Panc1 (cell line): Measurements from ENCODE around the gene PDZD2. TPM values are rescaled to one million over a fixed set of nuclear protein-coding genes. Genes with fewer than 3 reads are reported as not detected.

Source experiments
- ATAC-seq: fragments of 200-7000 bp; cut with Tn5 transposase; 2 replicates; pipeline ENCODE4 v1.9.1; 2020; ENCODE audit warnings: mild to moderate bottlenecking, moderate library complexity
- BruUV-seq: library from RNA; stranded (reverse); fragments of 400-500 nt; replicated peaks from 2 replicates; lab custom pipeline; 2021; lab: Mats Ljungman, UMichigan
- CTCF ChIA-PET: fragments of 300-600 bp; sonication (Branson Sonifier 250); formaldehyde crosslinking; loops from one replicate; lab custom pipeline; 2022; ENCODE audit warnings: antibody characterized with exemption; lab: Charles Lee
- POLR2A ChIA-PET: fragments of 300-600 bp; sonication (Branson Sonifier 250); formaldehyde crosslinking; loops from one replicate; lab custom pipeline; 2022; ENCODE audit warnings: antibody characterized with exemption; lab: Charles Lee
- DNase-seq: peaks from one replicate; pipeline ENCODE4 v3.0.0-alpha.2; 2010; ENCODE audit warnings: low read depth, low spot score
- H3K27ac ChIP-seq: 2 replicates; pipeline ENCODE4 v1.5.1; 2011; ENCODE audit warnings: mild to moderate bottlenecking, low read length, inconsistent platforms
- H3K27me3 ChIP-seq: fragments of 200-500 bp; sonication (Bioruptor generic); 2 replicates; pipeline ENCODE4 v1.6.0; 2014; ENCODE audit warnings: low read length, inconsistent platforms; ENCODE audit not compliant: control insufficient read depth, insufficient read depth
- H3K36me3 ChIP-seq: fragments of 200-500 bp; sonication (Bioruptor generic); 2 replicates; pipeline ENCODE4 v1.5.1; 2014; ENCODE audit warnings: inconsistent platforms, mild to moderate bottlenecking, low read length, moderate library complexity; ENCODE audit not compliant: control insufficient read depth, insufficient read depth
- H3K4me1 ChIP-seq: 2 replicates; pipeline ENCODE4 v1.5.1; 2011; ENCODE audit warnings: inconsistent platforms, mild to moderate bottlenecking, low read length, moderate library complexity; ENCODE audit not compliant: control insufficient read depth, insufficient read depth
- H3K4me3 ChIP-seq, 2 experiments: 2 replicates each; pipeline ENCODE4 v1.5.1; 2011 to 2012; ENCODE audit warnings: low read depth in 2 of 2, low read length in 2 of 2, mild to moderate bottlenecking in 2 of 2, inconsistent platforms in 1 of 2, moderate library complexity in 1 of 2
- H3K9me3 ChIP-seq: fragments of 200-500 bp; sonication (Bioruptor generic); 2 replicates; pipeline ENCODE4 v1.5.1; 2014; ENCODE audit warnings: low read depth, mild to moderate bottlenecking, inconsistent platforms, low read length, moderate library complexity; ENCODE audit not compliant: control insufficient read depth, insufficient read depth
- CTCF ChIP-seq: fragments of 450-650 bp; IDR thresholded peaks from 2 replicates; pipeline ENCODE4 v1.5.1; 2017; ENCODE audit warnings: mild to moderate bottlenecking
- POLR2AphosphoS5 ChIP-seq: IDR thresholded peaks from 2 replicates; pipeline ENCODE4 v1.6.1; 2012; ENCODE audit warnings: mild to moderate bottlenecking, low read depth, low read length, moderate library complexity
- REST ChIP-seq, 2 experiments: IDR thresholded peaks; 2 replicates each; pipeline ENCODE4 v1.6.1; 2011 to 2012; ENCODE audit warnings: low read depth in 2 of 2, control low read depth in 1 of 2, low read length in 1 of 2, mild to moderate bottlenecking in 1 of 2, moderate library complexity in 1 of 2; ENCODE audit not compliant: insufficient read depth in 1 of 2
- SIN3A ChIP-seq: IDR thresholded peaks from 2 replicates; pipeline ENCODE4 v1.6.1; 2012; ENCODE audit warnings: low read depth, mild to moderate bottlenecking, low read length, moderate library complexity, borderline replicate concordance; ENCODE audit not compliant: insufficient read depth
- TCF7L2 ChIP-seq: IDR thresholded peaks from 2 replicates; pipeline ENCODE4 v1.6.1; 2011; ENCODE audit warnings: mild to moderate bottlenecking, low read depth, low read length, inconsistent platforms
- in situ Hi-C: cut with HindIII; loops from 2 replicates; pipeline ENCODE4 v1.10.0; 2016; ENCODE audit warnings: low sequenced_read_pairs, low pct_unique_long_range_greater_than_20kb
- intact Hi-C: fragments of 100-400 bp; cut with micrococcal nuclease; formaldehyde crosslinking; loops from one replicate; pipeline ENCODE4 v1.10.0; 2022; ENCODE audit not compliant: unreplicated experiment
- microRNA-seq: library from miRNA; unstranded; fragments of <30 nt; microRNA quantifications from one replicate; pipeline ENCODE4 v1.1.0, GENCODE V29; 2020; ENCODE audit not compliant: unreplicated experiment
- total RNA-seq: library from RNA; stranded (reverse); gene quantifications from one replicate; pipeline ENCODE4 v1.2.1, GENCODE V29; 2021; ENCODE audit not compliant: unreplicated experiment

PDZD2 gene
- total RNA-seq, 1 experiment from 2014 or later: 0.10 TPM

- DNase-seq: no peak
- no peaks in the 10 kb centered on the region for H3K27me3 ChIP-seq
- no peak for TF ChIP-seq CTCF
- no peak for TF ChIP-seq SIN3A
- TF ChIP-seq POLR2AphosphoS5: no peak
- no peak for TF ChIP-seq TCF7L2
- TF ChIP-seq REST (IDR thresholded peaks at IDR 0.05; ENCODE audit: insufficient read depth in 1 of 2, low read depth in 2 of 2, low read length in 1 of 2): no peak
- no peaks in the 10 kb centered on the region for H3K9me3 ChIP-seq
- no peak for ATAC-seq
- no peak overlapping the region for H3K27ac ChIP-seq
- ChIA-PET CTCF (no interaction called here), POLR2A (no interaction called here)
- H3K36me3 ChIP-seq: no peaks in the 10 kb centered on the region
- in situ Hi-C loops: no loop called here
- no peak overlapping the region for H3K4me3 ChIP-seq
- intact Hi-C loops: no loop called here
- BruUV-seq: no TSS peak
- H3K4me1 ChIP-seq: no peaks in the 10 kb centered on the region; the same call in 1 of the 2 replicates
Measured at GRCh38 chr5:32160228-32160627, 521.3 kb downstream of the PDZD2 start.

Small RNA genes within 50 kb of the gene (microRNA-seq; reads per million reads assigned to microRNA genes)
- gene MIR4279: not detected

Other genes with a start within 250 kb of the PDZD2 start
- gene DROSHA, start 107.0 kb upstream of the PDZD2 start, total RNA-seq: 98.1 TPM
- gene C5orf22, start 106.8 kb upstream of the PDZD2 start, total RNA-seq: 39.0 TPM